HG03159 (cell line): ENCODE data around the gene UBQLN4.
"Not testable (repeated sequence)": the region's sequence is repeated elsewhere in the genome, so short reads cannot be mapped to it uniquely, and the experiment has no call there.

Source experiments
- ATAC-seq: cut with Tn5 transposase; IDR thresholded peaks from one replicate; pipeline ENCODE4 v1.9.1; 2021; ENCODE audit warnings: mild to moderate bottlenecking, moderate library complexity; ENCODE audit not compliant: unreplicated experiment

UBQLN4 gene

GRCh38 chr1:156081180-156081916, 27.8 kb upstream of the UBQLN4 start:
- no peak for ATAC-seq

- no peak for ATAC-seq
Measured at GRCh38 chr1:156080863-156081179, 27.2 kb upstream of the UBQLN4 start.

GRCh38 chr1:156080241-156080862, 26.8 kb upstream of the UBQLN4 start:
- no peak for ATAC-seq

GRCh38 chr1:156079762-156080161, 26.2 kb upstream of the UBQLN4 start:
- ATAC-seq = no peak

- ATAC-seq = no peak
Measured at GRCh38 chr1:156078728-156079127, 25.1 kb upstream of the UBQLN4 start.

- ATAC-seq = no peak
Measured at GRCh38 chr1:156077430-156077760, 23.8 kb upstream of the UBQLN4 start.

- ATAC-seq = no peak
Measured at GRCh38 chr1:156076609-156077429, 23.2 kb upstream of the UBQLN4 start.

- ATAC-seq = no peak
Measured at GRCh38 chr1:156075775-156076204, 22.2 kb upstream of the UBQLN4 start.

- no peak for ATAC-seq
Measured at GRCh38 chr1:156075162-156075561, 21.6 kb upstream of the UBQLN4 start.

- ATAC-seq = no peak
Measured at GRCh38 chr1:156074661-156075060, 21.1 kb upstream of the UBQLN4 start.

- ATAC-seq = no peak
Measured at GRCh38 chr1:156073740-156074139, 20.1 kb upstream of the UBQLN4 start.

GRCh38 chr1:156073110-156073687, 19.6 kb upstream of the UBQLN4 start:
- no peak for ATAC-seq

GRCh38 chr1:156072251-156072650, 18.7 kb upstream of the UBQLN4 start:
- no peak for ATAC-seq

- ATAC-seq = not testable (repeated sequence)
Measured at GRCh38 chr1:156071332-156071816, 17.8 kb upstream of the UBQLN4 start.

- no peak for ATAC-seq
Measured at GRCh38 chr1:156070548-156070947, 16.9 kb upstream of the UBQLN4 start.

GRCh38 chr1:156069490-156070455, 16.2 kb upstream of the UBQLN4 start:
- ATAC-seq = no peak

GRCh38 chr1:156067262-156067661, 13.7 kb upstream of the UBQLN4 start:
- ATAC-seq = no peak

GRCh38 chr1:156065871-156066270, 12.3 kb upstream of the UBQLN4 start:
- ATAC-seq = no peak

- ATAC-seq = no peak
Measured at GRCh38 chr1:156065212-156065611, 11.6 kb upstream of the UBQLN4 start.

GRCh38 chr1:156064615-156065014, 11.0 kb upstream of the UBQLN4 start:
- ATAC-seq = no peak

GRCh38 chr1:156063997-156064285, 10.3 kb upstream of the UBQLN4 start:
- ATAC-seq = no peak
